Loucy (cell line): ENCODE results near the gene C22orf31.

Source experiments
- H2AFZ ChIP-seq: fragments of 200-600 bp; sonication (generic); 2 replicates; pipeline ENCODE4 v1.6.0; 2016; ENCODE audit warnings: antibody characterized with exemption, mild to moderate bottlenecking, low read length, moderate library complexity
- H3F3A ChIP-seq: fragments of 200-600 bp; 2 replicates; pipeline ENCODE4 v1.6.0; 2016; ENCODE audit warnings: antibody characterized with exemption, low read depth, mild to moderate bottlenecking
- H3K27me3 ChIP-seq: fragments of 200-600 bp; sonication (generic); 2 replicates; pipeline ENCODE4 v1.6.1; 2014; ENCODE audit warnings: low read length, mild to moderate bottlenecking; ENCODE audit not compliant: insufficient read depth, poor library complexity, severe bottlenecking
- H3K36me3 ChIP-seq: fragments of 200-600 bp; sonication (generic); 2 replicates; pipeline ENCODE4 v1.6.1; 2016; ENCODE audit warnings: low read length; ENCODE audit not compliant: insufficient read depth
- H3K4me1 ChIP-seq: fragments of 200-600 bp; sonication (generic); 2 replicates; pipeline ENCODE4 v1.5.1; 2014; ENCODE audit warnings: low read length, mild to moderate bottlenecking; ENCODE audit not compliant: insufficient read depth, poor library complexity, severe bottlenecking
- H3K4me2 ChIP-seq: fragments of 200-600 bp; sonication (generic); 2 replicates; pipeline ENCODE4 v1.6.0; 2014; ENCODE audit warnings: antibody characterized with exemption, low read length, low read depth, mild to moderate bottlenecking; ENCODE audit not compliant: poor library complexity, severe bottlenecking
- H3K4me3 ChIP-seq: fragments of 200-600 bp; sonication (generic); 2 replicates; pipeline ENCODE4 v1.5.1; 2014; ENCODE audit warnings: low read length, mild to moderate bottlenecking, mixed read lengths; ENCODE audit not compliant: poor library complexity, severe bottlenecking
- H3K79me2 ChIP-seq: fragments of 200-600 bp; sonication (generic); 2 replicates; pipeline ENCODE4 v1.6.1; 2014; ENCODE audit warnings: low read length; ENCODE audit not compliant: insufficient read depth
- H3K9ac ChIP-seq: fragments of 200-600 bp; sonication (generic); 2 replicates; pipeline ENCODE4 v1.6.0; 2014; ENCODE audit warnings: mild to moderate bottlenecking, low read depth, low read length, moderate library complexity; ENCODE audit not compliant: poor library complexity, severe bottlenecking
- H3K9me2 ChIP-seq: fragments of 200-600 bp; sonication (generic); replicated peaks from 2 replicates; pipeline ENCODE4 v1.6.1; 2016; ENCODE audit warnings: low read depth, low read length, mixed read lengths
- H3K9me3 ChIP-seq: fragments of 200-600 bp; sonication (generic); 2 replicates; pipeline ENCODE4 v1.6.1; 2014; ENCODE audit warnings: mild to moderate bottlenecking, antibody characterized with exemption, low read length, low read depth; ENCODE audit not compliant: insufficient read depth
- H4K20me1 ChIP-seq: fragments of 200-600 bp; sonication (generic); 2 replicates; pipeline ENCODE4 v1.6.0; 2014; ENCODE audit warnings: antibody characterized with exemption, low read length, mild to moderate bottlenecking; ENCODE audit not compliant: insufficient read depth, poor library complexity, severe bottlenecking
- CTCF ChIP-seq: fragments of 200-600 bp; sonication (generic); conservative IDR thresholded peaks from 2 replicates; pipeline ENCODE4 v1.5.1; 2014; ENCODE audit warnings: mild to moderate bottlenecking, antibody characterized with exemption, low read length
- EZH2phosphoT487 ChIP-seq: fragments of 200-600 bp; IDR thresholded peaks from 2 replicates; pipeline ENCODE4 v1.6.1; 2018; ENCODE audit warnings: antibody characterized with exemption, mild to moderate bottlenecking, moderate library complexity, borderline replicate concordance

The C22orf31 gene

GRCh38 chr22:29026579-29026978, 35.1 kb downstream of the C22orf31 start:
- no peaks in the 10 kb centered on the region for H3K9me3 ChIP-seq
- H3K9me2 ChIP-seq = no peaks in the 10 kb centered on the region
- H3F3A ChIP-seq = no peaks in the 10 kb centered on the region
- H3K4me3 ChIP-seq = no peak overlapping the region
- H3K79me2 ChIP-seq = no peaks in the 10 kb centered on the region
- no peak overlapping the region for H3K9ac ChIP-seq
- H2AFZ ChIP-seq = no peak overlapping the region
- H3K27me3 ChIP-seq = no peaks in the 10 kb centered on the region
- no peaks in the 10 kb centered on the region for H4K20me1 ChIP-seq
- no peaks in the 10 kb centered on the region for H3K36me3 ChIP-seq
- no peak for TF ChIP-seq CTCF
- no peak for TF ChIP-seq EZH2phosphoT487
- H3K4me2 ChIP-seq = no peak overlapping the region
- peaks cover 35% of the 10 kb centered on the region for H3K4me1 ChIP-seq

- peaks cover 19% of the 10 kb centered on the region for H3K4me1 ChIP-seq
- H2AFZ ChIP-seq = no peak overlapping the region
- no peak for TF ChIP-seq EZH2phosphoT487
- no peak for TF ChIP-seq CTCF
- no peaks in the 10 kb centered on the region for H3K36me3 ChIP-seq
- H3K4me3 ChIP-seq = no peak overlapping the region
- H3F3A ChIP-seq = no peaks in the 10 kb centered on the region
- no peaks in the 10 kb centered on the region for H3K9me2 ChIP-seq
- H3K79me2 ChIP-seq = no peaks in the 10 kb centered on the region
- no peak overlapping the region for H3K9ac ChIP-seq
- no peaks in the 10 kb centered on the region for H3K27me3 ChIP-seq
- H3K9me3 ChIP-seq = no peaks in the 10 kb centered on the region
- peak overlapping the region; percentile 11 for H3K4me2 ChIP-seq
- no peaks in the 10 kb centered on the region for H4K20me1 ChIP-seq
Observed at GRCh38 chr22:29023172-29023796, 38.3 kb downstream of the C22orf31 start.

GRCh38 chr22:29022101-29022817, 39.4 kb downstream of the C22orf31 start:
- no peaks in the 10 kb centered on the region for H3K9me3 ChIP-seq
- no peaks in the 10 kb centered on the region for H3F3A ChIP-seq
- H3K36me3 ChIP-seq = no peaks in the 10 kb centered on the region
- no peak overlapping the region for H2AFZ ChIP-seq
- H3K4me3 ChIP-seq = no peak overlapping the region
- no peak for TF ChIP-seq EZH2phosphoT487
- H3K4me1 ChIP-seq = peaks cover 19% of the 10 kb centered on the region
- no peak overlapping the region for H3K4me2 ChIP-seq
- no peak overlapping the region for H3K9ac ChIP-seq
- H3K79me2 ChIP-seq = no peaks in the 10 kb centered on the region
- H4K20me1 ChIP-seq = no peaks in the 10 kb centered on the region
- no peaks in the 10 kb centered on the region for H3K9me2 ChIP-seq
- no peaks in the 10 kb centered on the region for H3K27me3 ChIP-seq
